Spleen (tissue), 11 donors: ENCODE measurements around the gene CHRND. TPM values are rescaled to one million over a fixed set of nuclear protein-coding genes. Genes with fewer than 3 reads are reported as not detected.

Experiments
- DNase-seq: peaks from one replicate; pipeline ENCODE4 v3.0.0-alpha.2; 2020
- H3K27ac ChIP-seq, 8 donors: fragments of 200-600 bp; sonication (generic) in 7 of 8; 1 replicate in 4 of 8; 2 replicates in 4 of 8; pipeline versions ENCODE4 v1.5.0 to v1.8.0; 2016 to 2021; ENCODE audit warnings: inconsistent platforms in 4 of 8, mild to moderate bottlenecking in 4 of 8, moderate library complexity in 1 of 8
- H3K27me3 ChIP-seq, 7 donors: fragments of 200-600 bp; sonication (generic) in 6 of 7; replicated peaks in 1 of 7; 1 replicate in 4 of 7; 2 replicates in 3 of 7; pipeline versions ENCODE4 v1.5.0 to v1.8.0; 2016 to 2021; ENCODE audit warnings: inconsistent platforms in 3 of 7, mild to moderate bottlenecking in 1 of 7
- H3K36me3 ChIP-seq, 6 donors: fragments of 200-600 bp; sonication (generic) in 5 of 6; 1 replicate in 4 of 6; 2 replicates in 2 of 6; pipeline versions ENCODE4 v1.5.0 to v1.8.0; 2016 to 2021; ENCODE audit warnings: inconsistent platforms in 2 of 6
- H3K4me1 ChIP-seq, 6 donors: fragments of 200-600 bp; sonication (generic) in 5 of 6; 1 replicate in 3 of 6; 2 replicates in 3 of 6; pipeline versions ENCODE4 v1.5.0 to v1.8.0; 2016 to 2021; ENCODE audit warnings: inconsistent platforms in 3 of 6
- H3K4me3 ChIP-seq, 8 donors: fragments of 200-600 bp; sonication (generic) in 7 of 8; 1 replicate in 4 of 8; 2 replicates in 4 of 8; pipeline versions ENCODE4 v1.5.0 to v1.8.0; 2016 to 2021; ENCODE audit warnings: inconsistent platforms in 4 of 8, mild to moderate bottlenecking in 4 of 8, moderate library complexity in 2 of 8
- H3K9me3 ChIP-seq, 8 donors: fragments of 200-600 bp; sonication (generic) in 7 of 8; 1 replicate in 4 of 8; 2 replicates in 4 of 8; pipeline versions ENCODE4 v1.5.0 to v1.8.0; 2016 to 2021; ENCODE audit warnings: inconsistent platforms in 4 of 8
- CTCF ChIP-seq, 11 experiments: fragments of 200-600 bp in 7 of 11; fragments of 450-650 bp in 4 of 11; sonication (generic) in 4 of 11; IDR thresholded peaks in 8 of 11; conservative IDR thresholded peaks in 3 of 11; 1 replicate in 7 of 11; 2 replicates in 4 of 11; pipeline versions ENCODE4 v1.4.0 to v1.8.0; 2016 to 2021; ENCODE audit warnings: antibody characterized with exemption in 11 of 11, inconsistent platforms in 4 of 11, mild to moderate bottlenecking in 1 of 11
- POLR2A ChIP-seq, 3 donors: fragments of 450-650 bp; IDR thresholded peaks; one replicate each; pipeline ENCODE4 v1.5.1; 2017; ENCODE audit warnings: antibody characterized with exemption in 3 of 3, mild to moderate bottlenecking in 1 of 3
- POLR2AphosphoS5 ChIP-seq, 3 donors: sonication (generic); formaldehyde crosslinking; IDR thresholded peaks; one replicate each; pipeline ENCODE4 v1.5.1; 2017; ENCODE audit warnings: antibody characterized with exemption in 3 of 3
- WGBS, 5 donors: extraction: QIAGEN DNeasy Blood & Tissue Kit in 3 of 5; methylation state at CpG; one replicate each; pipeline versions ENCODE4 v1.1.5 to v1.1.7; 2013 to 2018; 5-methylcytosine and 5-hydroxymethylcytosine counted together
- intact Hi-C: fragments of 100-400 bp; cut with DNase I; formaldehyde crosslinking; loops from one replicate; pipeline ENCODE4 v1.15.0; 2023; ENCODE audit warnings: low total_unique reads
- polyA plus RNA-seq, 3 donors: library from polyadenylated mRNA; stranded (reverse); fragments of 200-250 nt; gene quantifications; one replicate each; pipeline ENCODE4 v1.2.1, GENCODE V29; 2013
- total RNA-seq, 7 donors: library from RNA; depleted of rRNA in 3 of 7; stranded (reverse); fragments of >200 nt in 3 of 7; fragmentation: NEBNext Ultra II Directional in 4 of 7; extraction: Animal tissue kit (Norgen Biotek cat#: 25700) in 4 of 7; gene quantifications; one replicate each; pipeline versions ENCODE4 v1.1.0 to v1.2.1, GENCODE V29; 2016 to 2021
- donor health status: healthy with polysubstance abuse.
- donor health status: DM: no; HTN: no; CAD: no; lungs with moderate emphysema.
- donor health status: DM: no; HTN: no; CAD: no.
- donor health status: Bipolar disorder and iron deficiency.
- donor health status: healthy.
- donor health status: DM: no; HTN: no; CAD: no.
- donor health status: DM: yes; HTN: yes; CAD: no.

The CHRND gene
- total and polyA plus RNA-seq, 10 donors, result 0.32 TPM; not detected in 9

DNA sequence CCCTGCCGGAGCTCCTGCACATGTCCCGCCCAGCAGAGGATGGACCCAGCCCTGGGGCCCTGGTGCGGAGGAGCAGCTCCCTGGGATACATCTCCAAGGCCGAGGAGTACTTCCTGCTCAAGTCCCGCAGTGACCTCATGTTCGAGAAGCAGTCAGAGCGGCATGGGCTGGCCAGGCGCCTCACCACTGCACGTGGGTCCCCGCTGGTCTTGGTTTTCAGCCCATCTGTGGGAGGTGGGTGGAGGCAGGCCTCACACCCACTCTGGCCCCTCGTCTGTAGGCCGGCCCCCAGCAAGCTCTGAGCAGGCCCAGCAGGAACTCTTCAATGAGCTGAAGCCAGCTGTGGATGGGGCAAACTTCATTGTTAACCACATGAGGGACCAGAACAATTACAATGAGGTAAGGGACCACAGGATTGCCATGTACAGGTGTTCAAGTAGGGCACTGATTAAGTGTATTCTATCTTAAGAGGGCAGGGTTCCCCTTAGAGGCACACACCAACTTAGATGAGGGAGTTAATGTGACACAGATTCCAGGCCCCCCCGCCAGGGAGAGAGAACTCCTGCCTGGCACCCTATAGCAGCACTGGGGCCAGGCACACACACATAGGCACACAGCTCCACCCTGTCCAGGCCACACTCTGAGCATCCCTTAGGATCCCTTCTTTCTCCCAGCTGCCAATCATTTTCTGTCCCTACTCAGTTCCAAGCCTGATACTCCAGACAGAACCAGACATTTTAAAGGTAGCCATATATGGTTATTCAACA lies 8.2 kb downstream of the CHRND start:
- H3K27ac ChIP-seq, result no peak overlapping the region
- H3K4me1 ChIP-seq, result peaks cover 0 to 6% (median 0%) of the 10 kb centered on the region in 6 donors
- H3K36me3 ChIP-seq, result no peaks in the 10 kb centered on the region
- TF ChIP-seq POLR2AphosphoS5 (IDR thresholded peaks at IDR 0.05), result no peak
- TF ChIP-seq CTCF (IDR thresholded peaks at IDR 0.05 in 8 of 11, conservative IDR thresholded peaks at IDR 0.05 in 3 of 11), result no peak
- TF ChIP-seq POLR2A (IDR thresholded peaks at IDR 0.05), result no peak
- peaks cover 0 to 88% (median 12%) of the 10 kb centered on the region in 7 donors for H3K27me3 ChIP-seq
- DNase-seq, result peak; percentile 69
- H3K9me3 ChIP-seq, result peaks cover 0 to 10% (median 6%) of the 10 kb centered on the region in 8 donors
- WGBS, 5 donors, result 61 to 88% (median 72%) methylated on average over 1 to 13 of the region's 13 CpGs
- intact Hi-C loops, result no loop called here
- no peak overlapping the region for H3K4me3 ChIP-seq

DNA sequence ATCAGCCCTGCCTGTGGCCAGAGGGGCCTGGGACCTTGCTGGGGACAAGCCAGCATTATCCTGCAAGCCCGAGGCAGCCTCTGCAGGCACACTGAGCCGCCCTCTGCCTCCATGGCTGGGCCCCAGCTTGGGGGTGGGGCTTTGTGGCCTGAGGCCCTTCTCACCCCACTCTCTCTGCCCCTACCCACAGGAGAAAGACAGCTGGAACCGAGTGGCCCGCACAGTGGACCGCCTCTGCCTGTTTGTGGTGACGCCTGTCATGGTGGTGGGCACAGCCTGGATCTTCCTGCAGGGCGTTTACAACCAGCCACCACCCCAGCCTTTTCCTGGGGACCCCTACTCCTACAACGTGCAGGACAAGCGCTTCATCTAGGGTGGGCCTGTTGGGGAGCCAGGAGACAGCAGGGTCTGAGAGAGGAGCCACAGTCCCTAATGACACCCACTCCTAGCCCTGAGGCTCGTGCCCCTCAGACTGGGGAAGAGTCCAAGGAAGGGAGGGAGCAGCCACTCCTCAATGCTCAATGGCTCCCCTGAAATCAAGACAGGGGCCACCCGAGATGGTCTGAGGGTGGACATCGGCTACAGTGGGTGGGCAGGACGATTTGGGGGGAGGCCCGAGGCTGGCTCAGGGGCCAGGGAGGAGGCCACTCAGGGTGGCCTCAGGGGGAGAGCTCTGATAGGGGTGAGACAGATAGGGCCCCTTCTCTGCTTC lies 9.1 kb downstream of the CHRND start:
- intact Hi-C loops, result no loop called here
- Histone ChIP-seq H3K9me3 (peaks cover 0 to 10% (median 6%) of the 10 kb centered on the region in 8 donors), H3K36me3 (no peaks in the 10 kb centered on the region), H3K4me1 (peaks cover 0 to 12% (median 0%) of the 10 kb centered on the region in 6 donors), H3K27me3 (peaks cover 0 to 88% (median 12%) of the 10 kb centered on the region in 7 donors), H3K4me3 (no peak overlapping the region), H3K27ac (no peak overlapping the region)
- TF ChIP-seq POLR2AphosphoS5 (IDR thresholded peaks at IDR 0.05) (peak in 1 of 3 donors; percentile 19), CTCF (IDR thresholded peaks at IDR 0.05 in 8 of 11, conservative IDR thresholded peaks at IDR 0.05 in 3 of 11) (no peak), POLR2A (IDR thresholded peaks at IDR 0.05) (no peak)
- peak; percentile 56 for DNase-seq
- 77 to 86% (median 79%) methylated on average over 7 to 14 of the region's 14 CpGs for WGBS, 5 donors

- intact Hi-C loops, result no loop called here
- Histone ChIP-seq H3K36me3 (no peaks in the 10 kb centered on the region), H3K27me3 (peaks cover 0 to 80% (median 12%) of the 10 kb centered on the region in 7 donors), H3K4me1 (peaks cover 0 to 17% (median 0%) of the 10 kb centered on the region in 6 donors), H3K27ac (no peak overlapping the region), H3K4me3 (no peak overlapping the region), H3K9me3 (peaks cover 0 to 10% (median 6%) of the 10 kb centered on the region in 8 donors)
- peak; percentile 24 for DNase-seq
- WGBS, 5 donors, result 82 to 93% (median 86%) methylated on average over 5 of the region's 5 CpGs
- TF ChIP-seq POLR2AphosphoS5 (IDR thresholded peaks at IDR 0.05), result no peak
- no peak for TF ChIP-seq CTCF (IDR thresholded peaks at IDR 0.05 in 8 of 11, conservative IDR thresholded peaks at IDR 0.05 in 3 of 11)
- TF ChIP-seq POLR2A (IDR thresholded peaks at IDR 0.05), result no peak
Observed at GRCh38 chr2:232535761-232536530, 10.0 kb downstream of the CHRND start.
